DND-41 (cell line): Measurements from ENCODE around the gene GRID1.

Source experiments
- ATAC-seq: fragments of 200-7000 bp; cut with Tn5 transposase; 3 replicates; pipeline ENCODE4 v1.9.1; 2021; ENCODE audit warnings: low read depth; ENCODE audit not compliant: insufficient read depth
- DNase-seq: peaks from one replicate; pipeline ENCODE4 v3.0.0-alpha.2; 2020
- H2AFZ ChIP-seq: 2 replicates; pipeline ENCODE4 v1.6.0; 2012; ENCODE audit warnings: low read depth, low read length
- H3K27ac ChIP-seq: 2 replicates; pipeline ENCODE4 v1.5.1; 2012; ENCODE audit warnings: low read length, inconsistent platforms
- H3K27me3 ChIP-seq: fragments of 200-600 bp; sonication (generic); 2 replicates; pipeline ENCODE4 v1.6.0; 2012; ENCODE audit warnings: low read length, mild to moderate bottlenecking, inconsistent platforms; ENCODE audit not compliant: insufficient read depth, poor library complexity
- H3K36me3 ChIP-seq: 2 replicates; pipeline ENCODE4 v1.5.1; 2012; ENCODE audit warnings: low read length, inconsistent platforms; ENCODE audit not compliant: insufficient read depth
- H3K4me1 ChIP-seq: 2 replicates; pipeline ENCODE4 v1.5.1; 2012; ENCODE audit warnings: mild to moderate bottlenecking, low read length; ENCODE audit not compliant: insufficient read depth
- H3K4me2 ChIP-seq: 2 replicates; pipeline ENCODE4 v1.6.0; 2012; ENCODE audit warnings: mild to moderate bottlenecking, moderate library complexity, low read length, inconsistent platforms; ENCODE audit not compliant: insufficient read depth
- H3K4me3 ChIP-seq, 2 experiments: fragments of 200-600 bp in 1 of 2; shearing (Covaris generic) in 1 of 2; 2 replicates each; pipeline ENCODE4 v1.5.1; 2012 to 2016; ENCODE audit warnings: inconsistent platforms in 2 of 2, low read length in 2 of 2, mild to moderate bottlenecking in 2 of 2, low read depth in 1 of 2, moderate library complexity in 1 of 2
- H3K79me2 ChIP-seq: 2 replicates; pipeline ENCODE4 v1.6.0; 2012; ENCODE audit warnings: low read length, inconsistent platforms; ENCODE audit not compliant: insufficient read depth
- H3K9ac ChIP-seq: 2 replicates; pipeline ENCODE4 v1.6.0; 2012; ENCODE audit warnings: low read depth, mild to moderate bottlenecking, inconsistent platforms, low read length, moderate library complexity
- H3K9me3 ChIP-seq: 2 replicates; pipeline ENCODE4 v1.5.1; 2012; ENCODE audit warnings: low read length, moderate library complexity, mild to moderate bottlenecking, inconsistent platforms; ENCODE audit not compliant: insufficient read depth, severe bottlenecking
- H4K20me1 ChIP-seq: 2 replicates; pipeline ENCODE4 v1.6.0; 2012; ENCODE audit warnings: low read length; ENCODE audit not compliant: insufficient read depth
- EZH2 ChIP-seq: IDR thresholded peaks from 3 replicates; pipeline ENCODE4 v1.6.1; 2012; ENCODE audit warnings: borderline replicate concordance, low read depth, mild to moderate bottlenecking, moderate library complexity, low read length, inconsistent platforms; ENCODE audit not compliant: severe bottlenecking
- TF ChIP-seq, protein P1 (sequence below): IDR thresholded peaks from 2 replicates; pipeline ENCODE4 v1.5.1; 2012; ENCODE audit warnings: borderline replicate concordance, low read length, moderate library complexity, mild to moderate bottlenecking; ENCODE audit not compliant: poor library complexity, severe bottlenecking; ENCODE audit errors: extremely low read depth

The GRID1 gene

DNA sequence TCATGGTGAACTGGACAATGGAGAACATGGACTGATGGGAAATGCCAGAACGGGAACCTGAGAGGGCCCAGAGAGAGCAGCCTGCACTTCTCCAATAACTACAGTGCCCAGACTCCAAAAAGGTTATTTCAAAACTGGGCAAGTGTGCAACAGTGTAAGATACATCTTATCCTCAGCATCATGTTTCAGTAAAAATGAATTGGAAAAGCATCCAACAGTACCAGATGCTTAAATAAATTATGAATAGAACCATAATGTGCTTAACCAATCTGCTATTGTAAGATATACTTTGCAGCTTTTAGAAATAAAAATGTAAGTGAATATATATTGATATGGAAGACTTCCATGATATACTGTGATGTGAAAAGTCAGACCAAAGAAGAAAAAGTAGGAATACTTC lies 303.3 kb downstream of the GRID1 start:
- peaks cover 11% of the 10 kb centered on the region for H3K27me3 ChIP-seq
- no peaks in the 10 kb centered on the region for H3K79me2 ChIP-seq

DNA sequence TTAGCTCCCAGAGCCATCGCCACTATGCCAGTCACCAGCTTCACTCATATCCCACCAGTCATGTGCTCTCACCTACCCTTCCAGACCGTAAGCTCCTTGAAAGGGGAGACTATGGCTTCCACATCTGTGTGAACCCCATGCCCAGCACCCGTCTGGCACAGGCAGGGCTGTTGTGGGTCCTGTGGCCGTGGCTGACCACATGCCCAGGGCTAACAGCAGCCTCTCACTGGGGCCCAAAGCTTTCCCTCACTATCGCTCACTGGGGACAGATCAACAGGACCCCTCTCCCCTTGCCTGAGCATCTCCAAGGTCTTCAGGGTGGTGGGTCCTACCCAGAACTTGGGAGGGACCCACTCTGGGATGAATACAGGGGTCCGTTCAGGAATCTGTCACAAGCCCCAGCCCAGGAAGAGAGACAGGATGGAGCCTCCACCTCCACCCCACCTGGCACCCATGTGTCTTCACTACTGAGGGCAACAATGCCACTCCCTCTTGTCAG lies 303.9 kb downstream of the GRID1 start:
- TF ChIP-seq, protein P1, sequence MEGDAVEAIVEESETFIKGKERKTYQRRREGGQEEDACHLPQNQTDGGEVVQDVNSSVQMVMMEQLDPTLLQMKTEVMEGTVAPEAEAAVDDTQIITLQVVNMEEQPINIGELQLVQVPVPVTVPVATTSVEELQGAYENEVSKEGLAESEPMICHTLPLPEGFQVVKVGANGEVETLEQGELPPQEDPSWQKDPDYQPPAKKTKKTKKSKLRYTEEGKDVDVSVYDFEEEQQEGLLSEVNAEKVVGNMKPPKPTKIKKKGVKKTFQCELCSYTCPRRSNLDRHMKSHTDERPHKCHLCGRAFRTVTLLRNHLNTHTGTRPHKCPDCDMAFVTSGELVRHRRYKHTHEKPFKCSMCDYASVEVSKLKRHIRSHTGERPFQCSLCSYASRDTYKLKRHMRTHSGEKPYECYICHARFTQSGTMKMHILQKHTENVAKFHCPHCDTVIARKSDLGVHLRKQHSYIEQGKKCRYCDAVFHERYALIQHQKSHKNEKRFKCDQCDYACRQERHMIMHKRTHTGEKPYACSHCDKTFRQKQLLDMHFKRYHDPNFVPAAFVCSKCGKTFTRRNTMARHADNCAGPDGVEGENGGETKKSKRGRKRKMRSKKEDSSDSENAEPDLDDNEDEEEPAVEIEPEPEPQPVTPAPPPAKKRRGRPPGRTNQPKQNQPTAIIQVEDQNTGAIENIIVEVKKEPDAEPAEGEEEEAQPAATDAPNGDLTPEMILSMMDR, result no peak
- no peak for TF ChIP-seq EZH2
- H3K27me3 ChIP-seq, result peaks cover 12% of the 10 kb centered on the region

More for the DNA sequence above, 303.3 kb downstream of the GRID1 start:
- H3K27ac ChIP-seq, result no peak overlapping the region
- H3K4me2 ChIP-seq, result no peak overlapping the region
- H4K20me1 ChIP-seq, result no peaks in the 10 kb centered on the region
- ATAC-seq (no peak), DNase-seq (no peak)
- H3K36me3 ChIP-seq, result no peaks in the 10 kb centered on the region
- no peak overlapping the region for H3K4me3 ChIP-seq
- no peak overlapping the region for H3K9ac ChIP-seq
- H2AFZ ChIP-seq, result no peak overlapping the region
- no peaks in the 10 kb centered on the region for H3K4me1 ChIP-seq
- TF ChIP-seq, protein P1, result no peak
- TF ChIP-seq EZH2, result no peak
- no peaks in the 10 kb centered on the region for H3K9me3 ChIP-seq

DNA sequence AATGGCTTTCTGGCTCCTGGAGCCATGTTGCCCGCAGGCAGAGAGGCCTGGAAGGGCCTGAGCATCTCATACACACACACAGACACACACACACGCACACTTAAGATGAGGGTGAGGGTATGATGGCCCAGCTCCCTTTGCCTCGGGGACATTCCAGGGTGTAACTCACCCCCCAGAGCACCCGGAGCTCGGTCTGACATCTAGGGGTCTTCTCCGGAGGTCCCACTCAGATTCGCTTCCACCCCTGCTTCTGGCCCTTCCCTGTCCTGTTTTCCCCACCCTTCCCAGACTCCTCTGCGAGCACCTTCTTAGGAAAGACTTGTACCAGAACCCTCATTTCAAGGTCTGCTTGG lies 304.4 kb downstream of the GRID1 start:
- ATAC-seq (no peak), DNase-seq (no peak)
- H3K9ac ChIP-seq, result no peak overlapping the region
- no peak overlapping the region for H2AFZ ChIP-seq
- no peak overlapping the region for H3K4me3 ChIP-seq
- H3K36me3 ChIP-seq, result no peaks in the 10 kb centered on the region
- TF ChIP-seq EZH2, result no peak
- TF ChIP-seq, protein P1, result no peak
- H3K27ac ChIP-seq, result no peak overlapping the region
- no peaks in the 10 kb centered on the region for H3K4me1 ChIP-seq
- no peak overlapping the region for H3K4me2 ChIP-seq
- H3K9me3 ChIP-seq, result no peaks in the 10 kb centered on the region
- peaks cover 17% of the 10 kb centered on the region for H3K27me3 ChIP-seq
- no peaks in the 10 kb centered on the region for H3K79me2 ChIP-seq
- no peaks in the 10 kb centered on the region for H4K20me1 ChIP-seq

More for the DNA sequence above, 303.9 kb downstream of the GRID1 start:
- Histone ChIP-seq H2AFZ (no peak overlapping the region), H3K36me3 (no peaks in the 10 kb centered on the region), H3K9ac (no peak overlapping the region), H3K79me2 (no peaks in the 10 kb centered on the region), H3K9me3 (no peaks in the 10 kb centered on the region), H4K20me1 (no peaks in the 10 kb centered on the region), H3K4me2 (no peak overlapping the region), H3K27ac (no peak overlapping the region), H3K4me3 (no peak overlapping the region), H3K4me1 (no peaks in the 10 kb centered on the region)
- ATAC-seq (no peak), DNase-seq (no peak)
